Neutrophil (primary cell): ENCODE results near the gene BMPR1A.

Experiments used
- H3K27ac ChIP-seq: fragments of 200-600 bp; sonication (generic); 2 replicates; pipeline ENCODE4 v1.5.1; 2016; ENCODE audit warnings: mild to moderate bottlenecking, moderate library complexity
- H3K27me3 ChIP-seq: fragments of 200-600 bp; sonication (generic); 2 replicates; pipeline ENCODE4 v1.6.0; 2016; ENCODE audit warnings: mild to moderate bottlenecking
- H3K36me3 ChIP-seq: fragments of 200-600 bp; sonication (generic); 2 replicates; pipeline ENCODE4 v1.5.1; 2017
- H3K4me1 ChIP-seq, 2 experiments: fragments of 200-600 bp in 1 of 2; sonication (generic) in 1 of 2; 1 replicate in 1 of 2; 2 replicates in 1 of 2; pipeline versions ENCODE4 v1.5.1 to v1.6.1; 2013 to 2016; ENCODE audit warnings: low read depth in 1 of 2, low read length in 1 of 2, mild to moderate bottlenecking in 1 of 2, moderate library complexity in 1 of 2; ENCODE audit not compliant: control insufficient read depth in 1 of 2, insufficient read depth in 1 of 2
- H3K4me3 ChIP-seq, 2 experiments: fragments of 200-600 bp in 1 of 2; sonication (generic) in 1 of 2; 1 replicate in 1 of 2; 2 replicates in 1 of 2; pipeline ENCODE4 v1.5.1; 2013 to 2016; ENCODE audit warnings: low read depth in 1 of 2, low read length in 1 of 2, mild to moderate bottlenecking in 1 of 2, moderate library complexity in 1 of 2
- H3K9me3 ChIP-seq: fragments of 200-600 bp; sonication (generic); 2 replicates; pipeline ENCODE4 v1.5.1; 2016
- TF ChIP-seq, protein P1 (sequence below): fragments of 200-600 bp; sonication (generic); IDR thresholded peaks from 2 replicates; pipeline ENCODE4 v1.5.1; 2016; ENCODE audit warnings: antibody characterized with exemption

Gene BMPR1A

DNA sequence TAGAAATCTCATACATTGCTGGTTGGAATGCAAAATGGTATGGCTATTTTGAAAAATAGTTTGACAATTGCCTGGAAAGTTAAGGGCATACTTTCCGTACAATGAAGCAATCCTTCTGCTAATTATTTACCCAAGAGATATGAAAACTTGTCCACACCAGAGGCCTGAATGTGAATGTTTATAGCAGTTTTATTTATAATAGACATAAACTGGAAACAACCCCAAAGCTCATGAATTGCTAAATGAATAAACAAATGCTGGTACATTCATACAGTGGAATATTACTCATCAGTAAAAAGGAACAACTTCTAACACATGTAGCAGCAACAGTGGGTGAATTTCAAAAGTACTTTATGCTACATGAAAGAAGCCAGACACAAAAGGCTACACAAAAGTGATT, 158.3 kb downstream of the BMPR1A start:
- no peak overlapping the region for H3K4me3 ChIP-seq
- H3K27ac ChIP-seq: no peak overlapping the region
- peaks cover 22% of the 10 kb centered on the region for H3K27me3 ChIP-seq
- TF ChIP-seq, protein P1, sequence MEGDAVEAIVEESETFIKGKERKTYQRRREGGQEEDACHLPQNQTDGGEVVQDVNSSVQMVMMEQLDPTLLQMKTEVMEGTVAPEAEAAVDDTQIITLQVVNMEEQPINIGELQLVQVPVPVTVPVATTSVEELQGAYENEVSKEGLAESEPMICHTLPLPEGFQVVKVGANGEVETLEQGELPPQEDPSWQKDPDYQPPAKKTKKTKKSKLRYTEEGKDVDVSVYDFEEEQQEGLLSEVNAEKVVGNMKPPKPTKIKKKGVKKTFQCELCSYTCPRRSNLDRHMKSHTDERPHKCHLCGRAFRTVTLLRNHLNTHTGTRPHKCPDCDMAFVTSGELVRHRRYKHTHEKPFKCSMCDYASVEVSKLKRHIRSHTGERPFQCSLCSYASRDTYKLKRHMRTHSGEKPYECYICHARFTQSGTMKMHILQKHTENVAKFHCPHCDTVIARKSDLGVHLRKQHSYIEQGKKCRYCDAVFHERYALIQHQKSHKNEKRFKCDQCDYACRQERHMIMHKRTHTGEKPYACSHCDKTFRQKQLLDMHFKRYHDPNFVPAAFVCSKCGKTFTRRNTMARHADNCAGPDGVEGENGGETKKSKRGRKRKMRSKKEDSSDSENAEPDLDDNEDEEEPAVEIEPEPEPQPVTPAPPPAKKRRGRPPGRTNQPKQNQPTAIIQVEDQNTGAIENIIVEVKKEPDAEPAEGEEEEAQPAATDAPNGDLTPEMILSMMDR: no peak
- no peaks in the 10 kb centered on the region for H3K36me3 ChIP-seq
- no peaks in the 10 kb centered on the region for H3K9me3 ChIP-seq
- H3K4me1 ChIP-seq: no peaks in the 10 kb centered on the region

DNA sequence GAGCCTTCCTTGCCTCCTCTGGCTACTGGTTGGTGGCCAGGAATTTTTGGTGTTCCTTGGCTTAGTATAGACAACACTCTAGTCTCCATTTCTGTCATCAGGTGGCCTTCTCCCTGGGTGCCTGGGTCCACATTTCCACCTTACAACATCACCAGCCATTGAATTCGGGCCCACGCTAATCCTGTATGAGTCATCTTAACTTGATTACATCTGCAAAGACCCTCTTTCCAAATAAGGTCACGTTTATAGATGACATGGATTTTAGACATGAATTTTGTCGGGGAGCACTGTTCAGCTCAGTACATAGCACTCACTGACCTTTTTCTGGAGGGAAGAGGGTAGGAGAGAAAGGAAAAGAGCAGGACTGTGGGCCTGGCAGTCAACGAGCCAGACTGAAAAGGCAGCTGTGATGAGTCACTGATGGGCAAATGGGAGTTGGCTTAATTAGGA, 161.6 kb downstream of the BMPR1A start:
- Histone ChIP-seq H3K4me1 (no peaks in the 10 kb centered on the region), H3K36me3 (no peaks in the 10 kb centered on the region), H3K27ac (no peak overlapping the region), H3K27me3 (peaks cover 13% of the 10 kb centered on the region), H3K4me3 (no peak overlapping the region), H3K9me3 (no peaks in the 10 kb centered on the region)
- TF ChIP-seq, protein P1: no peak

DNA sequence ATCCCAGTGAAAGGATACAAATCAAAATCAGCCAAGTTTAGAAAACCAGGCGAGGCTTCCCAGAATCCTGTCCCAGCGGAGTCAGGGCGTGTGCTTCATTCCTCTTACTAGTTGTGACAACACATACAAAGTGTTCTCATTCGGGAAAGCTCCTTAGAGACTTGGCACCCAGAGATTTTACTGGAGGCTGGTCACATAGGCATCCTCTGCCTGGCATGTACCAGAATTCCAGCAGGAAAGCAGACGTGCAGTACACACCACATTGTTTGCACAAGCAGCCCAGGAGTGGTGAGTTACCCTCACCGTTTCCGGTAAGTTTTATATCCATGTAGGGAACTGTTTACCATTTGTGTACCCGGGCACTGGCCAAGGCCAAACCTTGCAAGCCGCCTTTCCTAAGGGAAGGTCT, 166.1 kb downstream of the BMPR1A start:
- no peak overlapping the region for H3K27ac ChIP-seq
- H3K4me3 ChIP-seq: no peak overlapping the region
- no peaks in the 10 kb centered on the region for H3K36me3 ChIP-seq
- H3K27me3 ChIP-seq: peaks cover 6% of the 10 kb centered on the region
- no peaks in the 10 kb centered on the region for H3K9me3 ChIP-seq
- H3K4me1 ChIP-seq: no peaks in the 10 kb centered on the region
- TF ChIP-seq, protein P1: no peak

DNA sequence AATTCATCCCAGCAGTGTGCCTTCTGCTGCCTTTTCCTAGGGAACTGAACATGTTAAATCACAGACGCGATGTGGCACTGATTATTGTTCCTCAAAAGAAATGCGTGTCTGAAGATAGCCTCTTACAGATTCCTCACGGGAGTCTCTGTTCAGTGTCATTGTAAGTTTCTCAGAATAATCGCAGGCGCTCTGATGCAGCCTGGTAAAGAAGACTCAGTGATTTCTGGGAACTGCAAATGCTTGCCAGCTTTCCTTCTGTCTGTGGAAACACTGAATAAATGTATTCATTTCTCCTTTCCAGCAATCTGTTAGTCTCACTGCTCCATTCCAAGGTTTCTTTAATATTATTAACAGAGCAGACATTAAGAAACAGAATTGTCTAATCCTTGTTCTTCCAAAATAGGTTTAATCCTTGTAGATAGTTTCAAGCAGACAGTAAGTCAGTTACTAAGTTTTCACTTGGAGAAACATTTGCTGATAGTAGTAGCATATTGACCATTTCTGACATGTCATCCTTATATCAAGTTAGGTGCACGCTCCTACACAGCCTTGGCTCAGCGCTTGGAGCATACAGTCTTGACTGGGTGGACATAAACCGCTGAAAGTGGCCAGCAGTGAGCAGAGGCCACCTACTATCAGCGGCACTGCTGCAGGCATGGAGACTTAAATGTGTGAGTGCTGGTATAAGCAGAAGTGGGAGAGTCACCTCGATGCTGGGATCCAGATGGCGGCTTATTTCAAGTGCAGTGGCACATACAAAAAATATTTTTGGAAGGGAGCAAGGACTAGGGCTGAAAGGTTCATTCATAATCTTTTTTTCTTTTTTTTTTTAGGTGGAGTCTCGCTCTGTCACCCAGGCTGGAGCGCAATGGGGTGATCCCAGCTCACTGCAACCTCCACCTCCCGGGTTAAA, 173.3 kb downstream of the BMPR1A start:
- H3K27me3 ChIP-seq: peaks cover 6% of the 10 kb centered on the region
- H3K4me1 ChIP-seq: no peaks in the 10 kb centered on the region
- H3K27ac ChIP-seq: no peak overlapping the region
- TF ChIP-seq, protein P1: no peak
- H3K9me3 ChIP-seq: no peaks in the 10 kb centered on the region
- H3K4me3 ChIP-seq: no peak overlapping the region
- no peaks in the 10 kb centered on the region for H3K36me3 ChIP-seq

- peaks cover 6% of the 10 kb centered on the region for H3K27me3 ChIP-seq
- H3K4me1 ChIP-seq: no peaks in the 10 kb centered on the region
- no peak overlapping the region for H3K4me3 ChIP-seq
- no peak overlapping the region for H3K27ac ChIP-seq
- no peaks in the 10 kb centered on the region for H3K36me3 ChIP-seq
- TF ChIP-seq, protein P1: no peak
- H3K9me3 ChIP-seq: no peaks in the 10 kb centered on the region
Observed at GRCh38 chr10:86931872-86932271, 175.5 kb downstream of the BMPR1A start.
